Measurements from ENCODE around the gene PRR9. TPM values are rescaled to one million over a fixed set of nuclear protein-coding genes. Genes with fewer than 3 reads are reported as not detected.

The PRR9 gene
- total RNA-seq, 1 experiment from 2014 or later, result not detected

- ATAC-seq (no peak), DNase-seq (ENCODE audit: low spot score) (no peak)
- ChIA-PET CTCF (interaction anchor here (0.6 to 1.5 kb wide), 6 partner anchors 18 to 1215 kb away, joined by 3 read pairs; partner anchors contain the start of gene S100A11), POLR2A (no interaction called here)
- TF ChIP-seq NFATC4 (CRISPR knock-in tag; IDR thresholded peaks at IDR 0.05), result no peak
- TF ChIP-seq CBFB (CRISPR knock-in tag; IDR thresholded peaks at IDR 0.05; ENCODE audit: low read depth), result no peak
- TF ChIP-seq, protein P1, sequence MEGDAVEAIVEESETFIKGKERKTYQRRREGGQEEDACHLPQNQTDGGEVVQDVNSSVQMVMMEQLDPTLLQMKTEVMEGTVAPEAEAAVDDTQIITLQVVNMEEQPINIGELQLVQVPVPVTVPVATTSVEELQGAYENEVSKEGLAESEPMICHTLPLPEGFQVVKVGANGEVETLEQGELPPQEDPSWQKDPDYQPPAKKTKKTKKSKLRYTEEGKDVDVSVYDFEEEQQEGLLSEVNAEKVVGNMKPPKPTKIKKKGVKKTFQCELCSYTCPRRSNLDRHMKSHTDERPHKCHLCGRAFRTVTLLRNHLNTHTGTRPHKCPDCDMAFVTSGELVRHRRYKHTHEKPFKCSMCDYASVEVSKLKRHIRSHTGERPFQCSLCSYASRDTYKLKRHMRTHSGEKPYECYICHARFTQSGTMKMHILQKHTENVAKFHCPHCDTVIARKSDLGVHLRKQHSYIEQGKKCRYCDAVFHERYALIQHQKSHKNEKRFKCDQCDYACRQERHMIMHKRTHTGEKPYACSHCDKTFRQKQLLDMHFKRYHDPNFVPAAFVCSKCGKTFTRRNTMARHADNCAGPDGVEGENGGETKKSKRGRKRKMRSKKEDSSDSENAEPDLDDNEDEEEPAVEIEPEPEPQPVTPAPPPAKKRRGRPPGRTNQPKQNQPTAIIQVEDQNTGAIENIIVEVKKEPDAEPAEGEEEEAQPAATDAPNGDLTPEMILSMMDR (IDR thresholded peaks at IDR 0.05), result no peak
- no peak for TF ChIP-seq HMGA2 (CRISPR knock-in tag; IDR thresholded peaks at IDR 0.05)
- no peak for TF ChIP-seq USF1 (CRISPR knock-in tag; IDR thresholded peaks at IDR 0.05)
- TF ChIP-seq, protein P2, sequence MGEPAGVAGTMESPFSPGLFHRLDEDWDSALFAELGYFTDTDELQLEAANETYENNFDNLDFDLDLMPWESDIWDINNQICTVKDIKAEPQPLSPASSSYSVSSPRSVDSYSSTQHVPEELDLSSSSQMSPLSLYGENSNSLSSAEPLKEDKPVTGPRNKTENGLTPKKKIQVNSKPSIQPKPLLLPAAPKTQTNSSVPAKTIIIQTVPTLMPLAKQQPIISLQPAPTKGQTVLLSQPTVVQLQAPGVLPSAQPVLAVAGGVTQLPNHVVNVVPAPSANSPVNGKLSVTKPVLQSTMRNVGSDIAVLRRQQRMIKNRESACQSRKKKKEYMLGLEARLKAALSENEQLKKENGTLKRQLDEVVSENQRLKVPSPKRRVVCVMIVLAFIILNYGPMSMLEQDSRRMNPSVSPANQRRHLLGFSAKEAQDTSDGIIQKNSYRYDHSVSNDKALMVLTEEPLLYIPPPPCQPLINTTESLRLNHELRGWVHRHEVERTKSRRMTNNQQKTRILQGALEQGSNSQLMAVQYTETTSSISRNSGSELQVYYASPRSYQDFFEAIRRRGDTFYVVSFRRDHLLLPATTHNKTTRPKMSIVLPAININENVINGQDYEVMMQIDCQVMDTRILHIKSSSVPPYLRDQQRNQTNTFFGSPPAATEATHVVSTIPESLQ (CRISPR knock-in tag; IDR thresholded peaks at IDR 0.05), result no peak
- no peak for TF ChIP-seq ZNF396 (CRISPR knock-in tag; IDR thresholded peaks at IDR 0.05; ENCODE audit: borderline replicate concordance)
- Mint-ChIP-seq H3K9me3 (no peaks in the 10 kb centered on the region), H3K27ac (no peak overlapping the region), H3K36me3 (no peaks in the 10 kb centered on the region), H3K4me1 (no peaks in the 10 kb centered on the region), H3K27me3 (ENCODE audit: low read depth) (peaks cover 24% of the 10 kb centered on the region), H3K4me3 (no peak overlapping the region)
Observed at GRCh38 chr1:153251562-153251961, 34.2 kb downstream of the PRR9 start.

- no peak for ATAC-seq
- POLR2A ChIA-PET, result no interaction called here
Observed at GRCh38 chr1:153251988-153252387, 34.6 kb downstream of the PRR9 start.

More at GRCh38 chr1:153251988-153252387, 34.6 kb downstream of the PRR9 start:
- Mint-ChIP-seq H3K4me3 (no peak overlapping the region), H3K36me3 (no peaks in the 10 kb centered on the region), H3K9me3 (no peaks in the 10 kb centered on the region), H3K4me1 (no peaks in the 10 kb centered on the region), H3K27ac (no peak overlapping the region), H3K27me3 (ENCODE audit: low read depth) (peaks cover 22% of the 10 kb centered on the region)
- no peak for DNase-seq (ENCODE audit: low spot score)
- TF ChIP-seq, protein P3, sequence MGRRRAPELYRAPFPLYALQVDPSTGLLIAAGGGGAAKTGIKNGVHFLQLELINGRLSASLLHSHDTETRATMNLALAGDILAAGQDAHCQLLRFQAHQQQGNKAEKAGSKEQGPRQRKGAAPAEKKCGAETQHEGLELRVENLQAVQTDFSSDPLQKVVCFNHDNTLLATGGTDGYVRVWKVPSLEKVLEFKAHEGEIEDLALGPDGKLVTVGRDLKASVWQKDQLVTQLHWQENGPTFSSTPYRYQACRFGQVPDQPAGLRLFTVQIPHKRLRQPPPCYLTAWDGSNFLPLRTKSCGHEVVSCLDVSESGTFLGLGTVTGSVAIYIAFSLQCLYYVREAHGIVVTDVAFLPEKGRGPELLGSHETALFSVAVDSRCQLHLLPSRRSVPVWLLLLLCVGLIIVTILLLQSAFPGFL (CRISPR knock-in tag; IDR thresholded peaks at IDR 0.05; ENCODE audit: borderline replicate concordance), result no peak
- TF ChIP-seq EMX1 (CRISPR knock-in tag; IDR thresholded peaks at IDR 0.05) (no peak), ZNF263 (CRISPR knock-in tag; IDR thresholded peaks at IDR 0.05; ENCODE audit: low read depth) (no peak), ZNF138 (CRISPR knock-in tag; conservative IDR thresholded peaks at IDR 0.05) (no peak), E2F4 (CRISPR knock-in tag; IDR thresholded peaks at IDR 0.05; ENCODE audit: borderline replicate concordance, low read depth) (no peak), KAT7 (CRISPR knock-in tag; IDR thresholded peaks at IDR 0.05; ENCODE audit: borderline replicate concordance) (no peak), NR3C1 (CRISPR knock-in tag; conservative IDR thresholded peaks at IDR 0.05; ENCODE audit: low read depth) (no peak), FOXJ3 (CRISPR knock-in tag; IDR thresholded peaks at IDR 0.05; ENCODE audit: borderline replicate concordance) (no peak), OVOL2 (CRISPR knock-in tag; IDR thresholded peaks at IDR 0.05; ENCODE audit: borderline replicate concordance) (no peak)
- TF ChIP-seq, protein P4, sequence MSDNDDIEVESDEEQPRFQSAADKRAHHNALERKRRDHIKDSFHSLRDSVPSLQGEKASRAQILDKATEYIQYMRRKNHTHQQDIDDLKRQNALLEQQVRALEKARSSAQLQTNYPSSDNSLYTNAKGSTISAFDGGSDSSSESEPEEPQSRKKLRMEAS (CRISPR knock-in tag; IDR thresholded peaks at IDR 0.05), result no peak
- TF ChIP-seq, protein P5, sequence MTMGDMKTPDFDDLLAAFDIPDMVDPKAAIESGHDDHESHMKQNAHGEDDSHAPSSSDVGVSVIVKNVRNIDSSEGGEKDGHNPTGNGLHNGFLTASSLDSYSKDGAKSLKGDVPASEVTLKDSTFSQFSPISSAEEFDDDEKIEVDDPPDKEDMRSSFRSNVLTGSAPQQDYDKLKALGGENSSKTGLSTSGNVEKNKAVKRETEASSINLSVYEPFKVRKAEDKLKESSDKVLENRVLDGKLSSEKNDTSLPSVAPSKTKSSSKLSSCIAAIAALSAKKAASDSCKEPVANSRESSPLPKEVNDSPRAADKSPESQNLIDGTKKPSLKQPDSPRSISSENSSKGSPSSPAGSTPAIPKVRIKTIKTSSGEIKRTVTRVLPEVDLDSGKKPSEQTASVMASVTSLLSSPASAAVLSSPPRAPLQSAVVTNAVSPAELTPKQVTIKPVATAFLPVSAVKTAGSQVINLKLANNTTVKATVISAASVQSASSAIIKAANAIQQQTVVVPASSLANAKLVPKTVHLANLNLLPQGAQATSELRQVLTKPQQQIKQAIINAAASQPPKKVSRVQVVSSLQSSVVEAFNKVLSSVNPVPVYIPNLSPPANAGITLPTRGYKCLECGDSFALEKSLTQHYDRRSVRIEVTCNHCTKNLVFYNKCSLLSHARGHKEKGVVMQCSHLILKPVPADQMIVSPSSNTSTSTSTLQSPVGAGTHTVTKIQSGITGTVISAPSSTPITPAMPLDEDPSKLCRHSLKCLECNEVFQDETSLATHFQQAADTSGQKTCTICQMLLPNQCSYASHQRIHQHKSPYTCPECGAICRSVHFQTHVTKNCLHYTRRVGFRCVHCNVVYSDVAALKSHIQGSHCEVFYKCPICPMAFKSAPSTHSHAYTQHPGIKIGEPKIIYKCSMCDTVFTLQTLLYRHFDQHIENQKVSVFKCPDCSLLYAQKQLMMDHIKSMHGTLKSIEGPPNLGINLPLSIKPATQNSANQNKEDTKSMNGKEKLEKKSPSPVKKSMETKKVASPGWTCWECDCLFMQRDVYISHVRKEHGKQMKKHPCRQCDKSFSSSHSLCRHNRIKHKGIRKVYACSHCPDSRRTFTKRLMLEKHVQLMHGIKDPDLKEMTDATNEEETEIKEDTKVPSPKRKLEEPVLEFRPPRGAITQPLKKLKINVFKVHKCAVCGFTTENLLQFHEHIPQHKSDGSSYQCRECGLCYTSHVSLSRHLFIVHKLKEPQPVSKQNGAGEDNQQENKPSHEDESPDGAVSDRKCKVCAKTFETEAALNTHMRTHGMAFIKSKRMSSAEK (CRISPR knock-in tag; IDR thresholded peaks at IDR 0.05; ENCODE audit: borderline replicate concordance), result no peak
- TF ChIP-seq, protein P6, sequence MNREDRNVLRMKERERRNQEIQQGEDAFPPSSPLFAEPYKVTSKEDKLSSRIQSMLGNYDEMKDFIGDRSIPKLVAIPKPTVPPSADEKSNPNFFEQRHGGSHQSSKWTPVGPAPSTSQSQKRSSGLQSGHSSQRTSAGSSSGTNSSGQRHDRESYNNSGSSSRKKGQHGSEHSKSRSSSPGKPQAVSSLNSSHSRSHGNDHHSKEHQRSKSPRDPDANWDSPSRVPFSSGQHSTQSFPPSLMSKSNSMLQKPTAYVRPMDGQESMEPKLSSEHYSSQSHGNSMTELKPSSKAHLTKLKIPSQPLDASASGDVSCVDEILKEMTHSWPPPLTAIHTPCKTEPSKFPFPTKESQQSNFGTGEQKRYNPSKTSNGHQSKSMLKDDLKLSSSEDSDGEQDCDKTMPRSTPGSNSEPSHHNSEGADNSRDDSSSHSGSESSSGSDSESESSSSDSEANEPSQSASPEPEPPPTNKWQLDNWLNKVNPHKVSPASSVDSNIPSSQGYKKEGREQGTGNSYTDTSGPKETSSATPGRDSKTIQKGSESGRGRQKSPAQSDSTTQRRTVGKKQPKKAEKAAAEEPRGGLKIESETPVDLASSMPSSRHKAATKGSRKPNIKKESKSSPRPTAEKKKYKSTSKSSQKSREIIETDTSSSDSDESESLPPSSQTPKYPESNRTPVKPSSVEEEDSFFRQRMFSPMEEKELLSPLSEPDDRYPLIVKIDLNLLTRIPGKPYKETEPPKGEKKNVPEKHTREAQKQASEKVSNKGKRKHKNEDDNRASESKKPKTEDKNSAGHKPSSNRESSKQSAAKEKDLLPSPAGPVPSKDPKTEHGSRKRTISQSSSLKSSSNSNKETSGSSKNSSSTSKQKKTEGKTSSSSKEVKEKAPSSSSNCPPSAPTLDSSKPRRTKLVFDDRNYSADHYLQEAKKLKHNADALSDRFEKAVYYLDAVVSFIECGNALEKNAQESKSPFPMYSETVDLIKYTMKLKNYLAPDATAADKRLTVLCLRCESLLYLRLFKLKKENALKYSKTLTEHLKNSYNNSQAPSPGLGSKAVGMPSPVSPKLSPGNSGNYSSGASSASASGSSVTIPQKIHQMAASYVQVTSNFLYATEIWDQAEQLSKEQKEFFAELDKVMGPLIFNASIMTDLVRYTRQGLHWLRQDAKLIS (CRISPR knock-in tag; IDR thresholded peaks at IDR 0.05; ENCODE audit: borderline replicate concordance), result no peak
- CTCF ChIA-PET, result interaction anchor here (0.6 to 1.5 kb wide), 6 partner anchors 18 to 1315 kb away, joined by 3 read pairs; partner anchors contain the start of gene S100A11

Data from WTC11 (cell line).